Epithelial cell of proximal tubule (primary cell): ENCODE results near the gene PRKCB. TPM values are rescaled to one million over a fixed set of nuclear protein-coding genes. Genes with fewer than 3 reads are reported as not detected.
A peak's percentile ranks its signal among the peaks of the same experiment; 100 is the strongest.

Experiments used
- DNase-seq: peaks from one replicate; pipeline ENCODE4 v3.0.0-alpha.2; 2011; ENCODE audit warnings: low read depth
- H3K4me3 ChIP-seq: 2 replicates; pipeline ENCODE4 v1.5.1; 2011; ENCODE audit warnings: low read depth, mild to moderate bottlenecking, low read length
- CTCF ChIP-seq: conservative IDR thresholded peaks from 2 replicates; pipeline ENCODE4 v1.5.1; 2012; ENCODE audit warnings: low read depth, mild to moderate bottlenecking, low read length
- total RNA-seq: library from RNA; depleted of rRNA; stranded (reverse); fragments of >200 nt; gene quantifications from 2 replicates; pipeline ENCODE4 v1.2.3, GENCODE V29; 2015

PRKCB gene
- total RNA-seq, 1 donor from 2014 or later = not detected

DNA sequence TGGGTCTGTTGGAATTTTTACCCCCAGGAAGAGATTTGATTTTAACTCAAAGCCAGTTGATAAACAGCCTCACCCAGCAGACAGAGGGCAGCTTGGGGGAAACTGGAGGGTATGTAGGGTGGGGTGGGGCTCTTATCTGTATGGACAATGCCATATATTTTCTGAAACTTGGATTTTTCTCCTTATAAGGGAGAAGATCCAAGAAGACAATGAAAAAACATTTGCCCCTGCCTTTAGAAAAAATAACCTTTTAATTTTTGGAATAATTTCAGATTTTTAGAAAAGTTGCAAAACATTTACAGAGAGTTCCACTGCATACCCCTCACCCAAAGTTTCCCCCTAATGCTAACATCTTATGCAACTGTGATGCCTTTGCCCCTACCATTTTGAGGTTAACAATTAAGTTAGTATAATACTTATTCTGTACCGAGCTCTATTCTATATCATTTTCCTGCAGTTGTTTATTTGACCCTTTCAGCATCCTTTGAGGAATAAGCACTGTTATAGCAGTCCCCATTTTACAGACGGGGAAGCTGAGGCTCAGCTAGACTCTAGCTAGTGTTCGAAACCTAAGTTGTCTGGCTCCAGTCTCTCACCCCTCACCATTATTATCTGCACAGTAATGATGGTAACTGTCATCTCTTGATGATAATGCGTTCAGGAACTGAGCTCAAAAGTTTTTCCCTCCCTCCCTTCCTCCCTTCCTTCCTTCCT lies 66.4 kb downstream of the PRKCB start:
- no peak overlapping the region for H3K4me3 ChIP-seq
- TF ChIP-seq CTCF = no peak
- DNase-seq = no peak

DNA sequence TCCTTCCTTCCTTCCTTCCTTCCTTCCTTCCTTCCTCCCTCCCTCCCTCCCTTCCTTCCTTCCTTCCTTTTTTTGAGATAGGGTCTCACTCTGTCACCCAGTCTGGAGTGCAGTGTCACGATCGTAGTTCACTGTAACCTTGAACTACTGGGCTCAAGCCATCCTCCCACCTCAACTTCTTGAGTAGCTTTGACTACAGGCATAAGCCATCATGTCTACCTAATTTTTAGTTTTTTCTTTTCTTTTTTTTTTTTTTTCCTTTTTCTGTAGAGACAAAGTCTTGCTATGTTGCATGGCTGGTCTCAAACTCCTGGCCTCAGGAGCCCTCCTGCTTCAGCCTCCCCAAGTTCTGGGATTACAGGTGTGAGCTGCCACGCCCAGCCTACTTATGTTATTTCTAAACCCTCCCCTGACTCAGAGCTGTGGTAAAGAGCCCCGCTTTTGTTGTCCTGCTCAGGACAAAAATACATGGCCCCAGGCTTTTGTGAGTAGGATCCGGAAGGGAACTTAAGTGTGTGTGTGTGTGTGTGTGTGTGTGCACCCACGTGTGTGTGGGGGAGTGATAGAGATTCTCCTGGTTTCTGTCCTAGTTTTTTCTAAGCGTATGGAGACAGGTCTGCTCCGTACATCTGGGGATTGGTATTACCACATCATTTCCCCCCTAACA lies 67.1 kb downstream of the PRKCB start:
- no peak overlapping the region for H3K4me3 ChIP-seq
- no peak for DNase-seq
- no peak for TF ChIP-seq CTCF

GRCh38 chr16:23905027-23905426 lies 69.2 kb downstream of the PRKCB start:
- no peak for TF ChIP-seq CTCF
- no peak overlapping the region for H3K4me3 ChIP-seq
- peak; percentile 43 for DNase-seq

DNA sequence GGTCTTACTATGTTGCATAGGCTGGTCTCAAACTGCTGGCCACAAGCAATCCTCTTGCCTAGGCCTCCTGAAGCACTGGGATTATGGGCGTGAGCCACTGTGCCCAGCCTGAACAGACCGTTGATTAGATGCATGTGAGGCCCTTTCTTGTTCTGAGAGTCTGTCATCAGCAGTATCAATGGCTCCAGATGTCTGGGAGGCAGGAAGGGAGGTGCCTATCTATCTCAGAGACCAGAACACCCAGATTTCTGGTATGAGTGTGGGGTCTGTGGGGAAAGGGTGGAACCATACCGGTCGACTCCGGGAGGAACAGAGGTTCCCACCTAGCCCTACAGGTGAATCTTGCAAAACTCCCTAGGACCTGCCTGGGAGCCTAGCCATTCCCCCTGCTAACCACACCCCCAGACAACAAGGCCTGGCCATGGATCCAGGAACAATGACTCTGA lies 71.7 kb downstream of the PRKCB start:
- TF ChIP-seq CTCF = no peak
- DNase-seq = no peak

GRCh38 chr16:23907903-23908302 lies 72.1 kb downstream of the PRKCB start:
- no peak for DNase-seq
- no peak overlapping the region for H3K4me3 ChIP-seq
- TF ChIP-seq CTCF = no peak

More for the DNA sequence above, 71.7 kb downstream of the PRKCB start:
- H3K4me3 ChIP-seq = no peak overlapping the region

GRCh38 chr16:23908790-23909189 lies 73.0 kb downstream of the PRKCB start:
- no peak for TF ChIP-seq CTCF
- no peak overlapping the region for H3K4me3 ChIP-seq
- DNase-seq = no peak
